CD4-positive, alpha-beta T cell (primary cell): Measurements from ENCODE around the gene SDK1. TPM values are rescaled to one million over a fixed set of nuclear protein-coding genes. Genes with fewer than 3 reads are reported as not detected.

Experiments
- ATAC-seq: fragments of 200-7000 bp; cut with Tn5 transposase; one replicate; pipeline ENCODE4 v1.10.0; 2022; ENCODE audit warnings: mild to moderate bottlenecking; ENCODE audit not compliant: poor library complexity
- CTCF ChIA-PET: fragments of 350-600 bp; sonication (Branson Sonifier 250); formaldehyde crosslinking; loops from one replicate; lab custom pipeline; 2021; ENCODE audit warnings: antibody characterized with exemption, inconsistent platforms; lab: Charles Lee
- POLR2A ChIA-PET: fragments of 350-600 bp; sonication (Branson Sonifier 250); formaldehyde crosslinking; loops from one replicate; lab custom pipeline; 2021; ENCODE audit warnings: antibody characterized with exemption, inconsistent platforms; lab: Charles Lee
- DNase-seq, 14 experiments: peaks; one replicate each; pipeline ENCODE4 v3.0.0-alpha.2; 2013 to 2020; ENCODE audit warnings: mixed read lengths in 2 of 14
- H3K27ac ChIP-seq, 2 donors: one replicate each; pipeline versions ENCODE4 v1.5.1 to v1.7.0; 2013; ENCODE audit warnings: low read length in 2 of 2, low read depth in 1 of 2, mild to moderate bottlenecking in 1 of 2
- H3K27me3 ChIP-seq, 2 experiments: 1 replicate in 1 of 2; 2 replicates in 1 of 2; pipeline versions ENCODE4 v1.6.1 to v1.7.0; 2013; ENCODE audit warnings: low read length in 2 of 2, control low read depth in 1 of 2, mild to moderate bottlenecking in 1 of 2, moderate library complexity in 1 of 2; ENCODE audit not compliant: insufficient read depth in 2 of 2, control insufficient read depth in 1 of 2
- H3K36me3 ChIP-seq: one replicate; pipeline ENCODE4 v1.6.1; 2013; ENCODE audit warnings: low read length, control low read depth; ENCODE audit not compliant: insufficient read depth
- H3K4me1 ChIP-seq: one replicate; pipeline ENCODE4 v1.6.1; 2013; ENCODE audit warnings: low read length, control low read depth; ENCODE audit not compliant: insufficient read depth
- H3K4me3 ChIP-seq: one replicate; pipeline ENCODE4 v1.5.1; 2013; ENCODE audit warnings: mild to moderate bottlenecking, low read length, moderate library complexity
- H3K9me3 ChIP-seq, 2 experiments: 1 replicate in 1 of 2; 2 replicates in 1 of 2; pipeline versions ENCODE4 v1.6.1 to v1.7.0; 2013; ENCODE audit warnings: low read length in 2 of 2, mild to moderate bottlenecking in 2 of 2, control low read depth in 1 of 2, moderate library complexity in 1 of 2; ENCODE audit not compliant: control insufficient read depth in 1 of 2, insufficient read depth in 1 of 2
- H3K27ac Mint-ChIP-seq: one replicate; pipeline ENCODE4 v1.8.0; 2020; ENCODE audit warnings: mixed read lengths
- H3K27me3 Mint-ChIP-seq: one replicate; pipeline ENCODE4 v1.8.0; 2021; ENCODE audit warnings: mixed read lengths
- H3K36me3 Mint-ChIP-seq: one replicate; pipeline ENCODE4 v1.8.0; 2021; ENCODE audit warnings: low read depth, mixed read lengths
- H3K4me1 Mint-ChIP-seq: one replicate; pipeline ENCODE4 v1.8.0; 2021; ENCODE audit warnings: low read depth, mixed read lengths
- H3K4me3 Mint-ChIP-seq: one replicate; pipeline ENCODE4 v1.8.0; 2020; ENCODE audit warnings: mild to moderate bottlenecking, mixed read lengths
- H3K9me3 Mint-ChIP-seq: one replicate; pipeline ENCODE4 v1.8.0; 2020; ENCODE audit warnings: mixed read lengths
- intact Hi-C, 2 experiments: fragments of 100-400 bp; cut with DNase I in 1 of 2; cut with micrococcal nuclease in 1 of 2; formaldehyde crosslinking; loops; one replicate each; pipeline versions ENCODE4 v1.15.1 to v1.9.0; 2023 to 2025; cut with DNase I, micrococcal nuclease
- total RNA-seq, 174 experiments: library from RNA in 2 of 174; stranded (reverse) in 2 of 174; gene quantifications; one replicate each; pipeline ENCODE4 v1.2.3 and lab custom pipeline; 2021 to 2026
- TF ChIP-seq, protein P1 (sequence below): fragments of 200-600 bp; IDR thresholded peaks from one replicate; pipeline ENCODE4 v1.8.0; 2022; ENCODE audit warnings: antibody characterized with exemption, mild to moderate bottlenecking

The SDK1 gene
- total RNA-seq, 2 experiments from 2014 or later: 1.1 to 1.3 TPM

GRCh38 chr7:4177001-4177400, 875.9 kb downstream of the SDK1 start:
- H3K36me3 ChIP-seq: no peaks in the 10 kb centered on the region
- TF ChIP-seq, protein P1, sequence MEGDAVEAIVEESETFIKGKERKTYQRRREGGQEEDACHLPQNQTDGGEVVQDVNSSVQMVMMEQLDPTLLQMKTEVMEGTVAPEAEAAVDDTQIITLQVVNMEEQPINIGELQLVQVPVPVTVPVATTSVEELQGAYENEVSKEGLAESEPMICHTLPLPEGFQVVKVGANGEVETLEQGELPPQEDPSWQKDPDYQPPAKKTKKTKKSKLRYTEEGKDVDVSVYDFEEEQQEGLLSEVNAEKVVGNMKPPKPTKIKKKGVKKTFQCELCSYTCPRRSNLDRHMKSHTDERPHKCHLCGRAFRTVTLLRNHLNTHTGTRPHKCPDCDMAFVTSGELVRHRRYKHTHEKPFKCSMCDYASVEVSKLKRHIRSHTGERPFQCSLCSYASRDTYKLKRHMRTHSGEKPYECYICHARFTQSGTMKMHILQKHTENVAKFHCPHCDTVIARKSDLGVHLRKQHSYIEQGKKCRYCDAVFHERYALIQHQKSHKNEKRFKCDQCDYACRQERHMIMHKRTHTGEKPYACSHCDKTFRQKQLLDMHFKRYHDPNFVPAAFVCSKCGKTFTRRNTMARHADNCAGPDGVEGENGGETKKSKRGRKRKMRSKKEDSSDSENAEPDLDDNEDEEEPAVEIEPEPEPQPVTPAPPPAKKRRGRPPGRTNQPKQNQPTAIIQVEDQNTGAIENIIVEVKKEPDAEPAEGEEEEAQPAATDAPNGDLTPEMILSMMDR: no peak
- H3K4me1 Mint-ChIP-seq: no peaks in the 10 kb centered on the region
- no peak for ATAC-seq
- H3K4me3 ChIP-seq: no peak overlapping the region
- ChIA-PET POLR2A (no interaction called here), CTCF (no interaction called here)
- intact Hi-C loops: no loop called here
- no peaks in the 10 kb centered on the region for H3K4me1 ChIP-seq
- H3K4me3 Mint-ChIP-seq: no peak overlapping the region
- peaks cover 0 to 17% of the 10 kb centered on the region in 2 experiments for H3K9me3 ChIP-seq
- no peak for DNase-seq
- no peaks in the 10 kb centered on the region for H3K36me3 Mint-ChIP-seq
- no peak overlapping the region for H3K27ac Mint-ChIP-seq
- no peaks in the 10 kb centered on the region for H3K9me3 Mint-ChIP-seq
- no peaks in the 10 kb centered on the region for H3K27me3 Mint-ChIP-seq
- no peaks in the 10 kb centered on the region for H3K27me3 ChIP-seq
- H3K27ac ChIP-seq: no peak overlapping the region

- DNase-seq (no peak), ATAC-seq (no peak)
- POLR2A ChIA-PET: no interaction called here
- Histone ChIP-seq H3K27ac (no peak overlapping the region), H3K4me3 (no peak overlapping the region), H3K27me3 (no peaks in the 10 kb centered on the region), H3K9me3 (peaks cover 0 to 27% of the 10 kb centered on the region in 2 experiments), H3K4me1 (no peaks in the 10 kb centered on the region), H3K36me3 (no peaks in the 10 kb centered on the region)
- H3K27me3 Mint-ChIP-seq: no peaks in the 10 kb centered on the region
- TF ChIP-seq, protein P1: no peak
- H3K4me3 Mint-ChIP-seq: no peak overlapping the region
- H3K4me1 Mint-ChIP-seq: no peaks in the 10 kb centered on the region
- no peaks in the 10 kb centered on the region for H3K9me3 Mint-ChIP-seq
- intact Hi-C loops: no loop called here
- no peaks in the 10 kb centered on the region for H3K36me3 Mint-ChIP-seq
- no peak overlapping the region for H3K27ac Mint-ChIP-seq
- CTCF ChIA-PET: no interaction called here
These were observed 877.4 kb downstream of the SDK1 start for GRCh38 chr7:4178416-4178815.

DNA sequence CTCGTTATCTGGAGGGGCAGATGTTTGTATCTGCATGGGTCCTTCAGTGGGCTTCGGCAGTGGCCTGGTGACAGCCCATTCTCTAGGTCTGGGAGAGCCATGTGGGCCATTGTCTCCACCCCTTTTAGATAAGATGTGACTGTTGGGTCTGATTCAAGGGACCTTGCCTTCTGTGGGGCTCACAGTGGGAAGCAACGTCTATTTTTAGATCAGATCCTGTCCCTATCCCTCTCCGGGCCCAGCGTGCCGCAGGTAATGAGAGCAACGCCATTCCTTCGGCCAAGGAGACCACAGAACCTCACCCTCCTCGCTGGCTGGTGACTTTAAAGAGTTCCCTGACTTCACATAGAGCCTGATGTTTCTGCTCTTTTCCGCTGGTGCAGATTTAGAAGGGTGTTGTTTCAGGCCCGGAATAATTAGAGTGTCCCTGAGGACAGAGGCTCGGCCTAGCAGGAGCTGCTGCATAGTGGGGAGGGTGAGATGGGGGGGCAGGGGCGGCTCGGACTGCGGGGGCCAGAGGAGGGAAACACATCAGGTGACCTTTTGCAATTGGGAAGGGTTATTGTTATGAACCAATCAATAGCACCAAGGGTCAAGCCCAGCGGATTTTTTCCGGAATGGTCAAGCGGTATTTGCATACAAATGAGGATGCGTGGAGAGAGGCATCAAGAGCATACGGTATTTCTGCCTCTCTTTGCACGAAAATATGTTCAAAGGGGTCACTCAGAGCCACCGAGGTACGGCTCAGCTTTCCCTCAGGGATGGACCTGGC, 878.0 kb downstream of the SDK1 start:
- no peak for DNase-seq
- H3K27me3 ChIP-seq: no peaks in the 10 kb centered on the region
- no peaks in the 10 kb centered on the region for H3K4me1 ChIP-seq
- intact Hi-C loops: no loop called here
- H3K4me3 ChIP-seq: no peak overlapping the region
- H3K27ac ChIP-seq: no peak overlapping the region
- no peak overlapping the region for H3K27ac Mint-ChIP-seq
- TF ChIP-seq, protein P1: no peak
- H3K9me3 ChIP-seq: peaks cover 0 to 27% of the 10 kb centered on the region in 2 experiments
- no peak for ATAC-seq
- H3K9me3 Mint-ChIP-seq: no peaks in the 10 kb centered on the region
- H3K27me3 Mint-ChIP-seq: no peaks in the 10 kb centered on the region
- H3K36me3 ChIP-seq: no peaks in the 10 kb centered on the region
- POLR2A ChIA-PET: no interaction called here
- no peaks in the 10 kb centered on the region for H3K36me3 Mint-ChIP-seq
- H3K4me3 Mint-ChIP-seq: no peak overlapping the region
- CTCF ChIA-PET: no interaction called here
- no peaks in the 10 kb centered on the region for H3K4me1 Mint-ChIP-seq
